Daoy (cell line): Measurements from ENCODE around the gene KAZN. TPM values are rescaled to one million over a fixed set of nuclear protein-coding genes. Genes with fewer than 3 reads are reported as not detected.
A peak's percentile ranks its signal among the peaks of the same experiment; 100 is the strongest.

ENCODE experiments used
- DNase-seq: peaks from one replicate; pipeline ENCODE4 v3.0.0-alpha.2; 2015; ENCODE audit warnings: low read depth
- total RNA-seq: library from RNA; depleted of rRNA; stranded (reverse); fragments of >200 nt; shearing (Covaris generic); gene quantifications from 2 replicates; pipeline ENCODE4 v1.2.3, GENCODE V29; 2014

Gene KAZN
- total RNA-seq, 1 experiment from 2014 or later, result 6.3 TPM

- no peak for DNase-seq
Measured at GRCh38 chr1:14741532-14741931, 143.0 kb downstream of the KAZN start.

GRCh38 chr1:14742181-14742980 lies 143.9 kb downstream of the KAZN start:
- DNase-seq, result peak; percentile 87

GRCh38 chr1:14743368-14743767 lies 144.9 kb downstream of the KAZN start:
- DNase-seq, result no peak

GRCh38 chr1:14745001-14745720 lies 146.7 kb downstream of the KAZN start:
- no peak for DNase-seq

GRCh38 chr1:14745789-14746188 lies 147.3 kb downstream of the KAZN start:
- no peak for DNase-seq

GRCh38 chr1:14746393-14746792 lies 147.9 kb downstream of the KAZN start:
- no peak for DNase-seq

- no peak for DNase-seq
Measured at GRCh38 chr1:14748151-14748550, 149.7 kb downstream of the KAZN start.

GRCh38 chr1:14748977-14749376 lies 150.5 kb downstream of the KAZN start:
- DNase-seq, result no peak

GRCh38 chr1:14750490-14750889 lies 152.0 kb downstream of the KAZN start:
- DNase-seq, result no peak

- DNase-seq, result no peak
Measured at GRCh38 chr1:14755518-14756252, 157.2 kb downstream of the KAZN start.

- DNase-seq, result no peak
Measured at GRCh38 chr1:14756589-14757285, 158.3 kb downstream of the KAZN start.

- DNase-seq, result no peak
Measured at GRCh38 chr1:14757286-14757625, 158.8 kb downstream of the KAZN start.

GRCh38 chr1:14759042-14759818 lies 160.7 kb downstream of the KAZN start:
- no peak for DNase-seq

- no peak for DNase-seq
Measured at GRCh38 chr1:14759843-14760242, 161.4 kb downstream of the KAZN start.

GRCh38 chr1:14760780-14761179 lies 162.3 kb downstream of the KAZN start:
- DNase-seq, result no peak

- no peak for DNase-seq
Measured at GRCh38 chr1:14761291-14762153, 163.0 kb downstream of the KAZN start.

- no peak for DNase-seq
Measured at GRCh38 chr1:14763977-14764376, 165.5 kb downstream of the KAZN start.

GRCh38 chr1:14765773-14766172 lies 167.3 kb downstream of the KAZN start:
- DNase-seq, result peak; percentile 46

- no peak for DNase-seq
Measured at GRCh38 chr1:14767075-14767474, 168.6 kb downstream of the KAZN start.

- no peak for DNase-seq
Measured at GRCh38 chr1:14768582-14769304, 170.3 kb downstream of the KAZN start.
